C4-2B (cell line): Measurements from ENCODE around the gene SEC61G.

Experiments
- H3K27ac ChIP-seq: fragments of 450-650 bp; 2 replicates; pipeline ENCODE4 v1.5.1; 2017
- CTCF ChIP-seq: fragments of 450-650 bp; conservative IDR thresholded peaks from 2 replicates; pipeline ENCODE4 v1.5.1; 2017; ENCODE audit warnings: mild to moderate bottlenecking
- ZFX ChIP-seq: fragments of 450-650 bp; IDR thresholded peaks from 2 replicates; pipeline ENCODE4 v1.6.1; 2017

Gene SEC61G

GRCh38 chr7:54792383-54792782 is 33.4 kb upstream of the SEC61G start:
- H3K27ac ChIP-seq = peak overlapping the region; percentile 21; the same call in 1 of the 2 replicates
- TF ChIP-seq CTCF = no peak
- TF ChIP-seq ZFX = no peak

- TF ChIP-seq ZFX = no peak
- peak; percentile 84 for TF ChIP-seq CTCF
- H3K27ac ChIP-seq = peak overlapping the region; percentile 24; the same call in 1 of the 2 replicates
Observed at GRCh38 chr7:54788664-54789063, 29.7 kb upstream of the SEC61G start.

- no peak for TF ChIP-seq ZFX
- no peak for TF ChIP-seq CTCF
- H3K27ac ChIP-seq = no peak overlapping the region; the same call in 1 of the 2 replicates
Observed at GRCh38 chr7:54785261-54785660, 26.2 kb upstream of the SEC61G start.

- H3K27ac ChIP-seq = no peak overlapping the region
- TF ChIP-seq CTCF = no peak
- TF ChIP-seq ZFX = no peak
Observed at GRCh38 chr7:54783952-54784351, 24.9 kb upstream of the SEC61G start.

- TF ChIP-seq CTCF (no peak), ZFX (no peak)
- H3K27ac ChIP-seq = no peak overlapping the region
Observed at GRCh38 chr7:54782829-54783228, 23.8 kb upstream of the SEC61G start.

- TF ChIP-seq ZFX = no peak
- no peak for TF ChIP-seq CTCF
- no peak overlapping the region for H3K27ac ChIP-seq
Observed at GRCh38 chr7:54782314-54782713, 23.3 kb upstream of the SEC61G start.

- H3K27ac ChIP-seq = no peak overlapping the region
- TF ChIP-seq CTCF = no peak
- no peak for TF ChIP-seq ZFX
Observed at GRCh38 chr7:54781134-54781920, 22.3 kb upstream of the SEC61G start.
